HUES48 (cell line): ENCODE measurements around the gene PDLIM1.

ENCODE experiments used
- H3K27ac ChIP-seq: one replicate; pipeline ENCODE4 v1.7.0; 2013; ENCODE audit warnings: low read depth, low read length, inconsistent platforms
- H3K27me3 ChIP-seq: 2 replicates; pipeline ENCODE4 v1.6.1; 2013; ENCODE audit warnings: mild to moderate bottlenecking, low read length; ENCODE audit not compliant: control insufficient read depth, insufficient read depth
- H3K36me3 ChIP-seq: 2 replicates; pipeline ENCODE4 v1.6.1; 2013; ENCODE audit warnings: low read length; ENCODE audit not compliant: control insufficient read depth, insufficient read depth
- H3K4me1 ChIP-seq: 2 replicates; pipeline ENCODE4 v1.6.1; 2013; ENCODE audit warnings: mild to moderate bottlenecking, low read length; ENCODE audit not compliant: control insufficient read depth, insufficient read depth
- H3K4me3 ChIP-seq: 2 replicates; pipeline ENCODE4 v1.5.1; 2013; ENCODE audit warnings: mild to moderate bottlenecking, low read depth, low read length
- H3K9ac ChIP-seq: 2 replicates; pipeline ENCODE4 v1.6.1; 2013; ENCODE audit warnings: mild to moderate bottlenecking, low read depth, low read length, moderate library complexity
- H3K9me3 ChIP-seq: 2 replicates; pipeline ENCODE4 v1.6.1; 2013; ENCODE audit warnings: low read length; ENCODE audit not compliant: control insufficient read depth, insufficient read depth

The PDLIM1 gene

GRCh38 chr10:95288303-95288702 is 2.5 kb downstream of the PDLIM1 start:
- peak overlapping the region; percentile 88 for H3K4me3 ChIP-seq
- H3K27me3 ChIP-seq: peaks cover 8% of the 10 kb centered on the region
- H3K36me3 ChIP-seq: peaks cover 19% of the 10 kb centered on the region
- H3K9me3 ChIP-seq: no peaks in the 10 kb centered on the region
- H3K27ac ChIP-seq: no peak overlapping the region
- peaks cover 31% of the 10 kb centered on the region for H3K4me1 ChIP-seq
- no peak overlapping the region for H3K9ac ChIP-seq

DNA sequence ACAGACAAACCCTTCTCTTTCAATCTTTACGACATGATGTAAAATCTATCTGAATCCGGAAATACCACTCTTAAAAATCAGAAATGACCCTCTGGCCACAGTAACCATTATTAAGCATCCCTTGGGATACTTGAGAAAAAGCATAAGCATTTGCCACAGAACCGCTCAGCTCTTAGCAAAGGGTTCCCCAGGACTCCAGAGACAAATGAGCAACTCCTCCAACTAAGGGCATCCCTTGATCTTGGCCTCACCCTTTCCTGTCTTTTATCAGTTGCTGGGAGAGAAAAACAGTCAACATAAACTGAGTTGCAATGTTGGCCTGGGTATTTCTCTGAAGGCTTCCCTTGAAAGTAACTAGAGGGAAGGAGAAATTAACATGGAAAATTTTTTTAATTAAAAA is 3.5 kb downstream of the PDLIM1 start:
- H3K9ac ChIP-seq: no peak overlapping the region
- H3K27ac ChIP-seq: no peak overlapping the region
- H3K4me3 ChIP-seq: no peak overlapping the region
- H3K9me3 ChIP-seq: no peaks in the 10 kb centered on the region
- peaks cover 32% of the 10 kb centered on the region for H3K4me1 ChIP-seq
- H3K36me3 ChIP-seq: peaks cover 21% of the 10 kb centered on the region
- H3K27me3 ChIP-seq: peaks cover 7% of the 10 kb centered on the region

- peaks cover 36% of the 10 kb centered on the region for H3K4me1 ChIP-seq
- no peaks in the 10 kb centered on the region for H3K9me3 ChIP-seq
- H3K27me3 ChIP-seq: peaks cover 6% of the 10 kb centered on the region
- no peak overlapping the region for H3K27ac ChIP-seq
- no peak overlapping the region for H3K9ac ChIP-seq
- H3K4me3 ChIP-seq: no peak overlapping the region
- peaks cover 21% of the 10 kb centered on the region for H3K36me3 ChIP-seq
Measured at GRCh38 chr10:95286707-95287106, 4.1 kb downstream of the PDLIM1 start.

DNA sequence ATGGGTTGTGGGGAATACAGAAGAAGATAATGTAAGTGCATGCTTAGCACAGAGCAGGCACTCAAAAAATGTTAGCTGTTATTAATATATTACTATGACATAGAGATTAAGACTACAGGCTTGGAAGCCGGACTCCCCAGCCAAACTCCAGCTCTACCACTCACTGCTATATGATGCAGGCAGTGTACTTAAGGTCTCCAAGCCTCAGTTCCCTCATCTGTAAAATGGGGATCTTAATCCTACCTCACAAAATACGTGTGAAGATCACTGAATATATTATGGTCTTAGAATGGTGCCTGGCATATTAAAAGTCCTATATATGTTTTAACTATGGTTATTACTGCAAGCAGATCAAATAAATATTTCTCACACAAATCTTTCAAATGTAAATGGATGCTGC is 5.2 kb downstream of the PDLIM1 start:
- H3K9ac ChIP-seq: no peak overlapping the region
- H3K4me1 ChIP-seq: peaks cover 41% of the 10 kb centered on the region
- H3K4me3 ChIP-seq: no peak overlapping the region
- no peaks in the 10 kb centered on the region for H3K27me3 ChIP-seq
- peaks cover 21% of the 10 kb centered on the region for H3K36me3 ChIP-seq
- H3K27ac ChIP-seq: no peak overlapping the region
- no peaks in the 10 kb centered on the region for H3K9me3 ChIP-seq

DNA sequence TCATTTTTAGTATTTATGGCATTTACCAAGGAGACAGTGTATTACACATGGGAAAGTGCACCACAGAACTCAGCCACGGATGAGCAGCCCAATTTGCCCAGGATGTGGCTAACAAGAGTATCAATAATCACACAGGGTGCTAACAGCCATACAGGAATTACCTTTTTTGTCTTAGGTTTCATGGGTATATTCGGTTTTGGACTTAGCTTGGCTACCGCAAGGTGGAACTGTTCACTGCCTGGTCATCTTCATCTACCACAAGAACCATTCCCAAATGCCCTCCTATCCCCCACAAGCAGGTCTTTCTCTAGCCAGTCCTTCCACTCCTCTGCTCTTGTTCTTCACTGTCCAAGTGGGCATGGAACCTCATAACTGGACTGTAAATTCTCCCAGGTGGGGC is 6.0 kb downstream of the PDLIM1 start:
- Histone ChIP-seq H3K27me3 (no peaks in the 10 kb centered on the region), H3K9ac (no peak overlapping the region), H3K4me1 (peaks cover 39% of the 10 kb centered on the region), H3K36me3 (peaks cover 21% of the 10 kb centered on the region), H3K27ac (no peak overlapping the region), H3K9me3 (no peaks in the 10 kb centered on the region), H3K4me3 (no peak overlapping the region)

DNA sequence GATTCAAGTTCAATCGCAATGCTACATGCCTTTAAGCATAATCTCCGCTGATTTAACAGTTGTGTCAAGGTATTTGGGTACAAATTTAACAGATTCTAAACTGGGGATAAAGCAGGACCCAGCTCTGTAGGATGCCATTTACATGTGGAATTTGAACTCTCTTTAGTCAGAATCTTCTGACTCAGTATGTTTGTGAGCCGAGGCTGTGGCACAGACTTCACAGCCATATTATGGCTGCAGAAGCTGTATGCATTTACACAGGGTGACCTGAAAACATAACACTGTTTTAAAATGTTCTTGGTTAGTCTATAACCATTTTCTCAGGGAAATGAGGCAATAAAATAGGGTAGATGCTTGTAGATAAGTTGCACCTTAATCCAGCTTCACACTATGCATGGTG is 8.7 kb downstream of the PDLIM1 start:
- Histone ChIP-seq H3K4me1 (peaks cover 38% of the 10 kb centered on the region), H3K9ac (no peak overlapping the region), H3K36me3 (peaks cover 15% of the 10 kb centered on the region), H3K9me3 (no peaks in the 10 kb centered on the region), H3K27ac (no peak overlapping the region), H3K4me3 (no peak overlapping the region), H3K27me3 (no peaks in the 10 kb centered on the region)

DNA sequence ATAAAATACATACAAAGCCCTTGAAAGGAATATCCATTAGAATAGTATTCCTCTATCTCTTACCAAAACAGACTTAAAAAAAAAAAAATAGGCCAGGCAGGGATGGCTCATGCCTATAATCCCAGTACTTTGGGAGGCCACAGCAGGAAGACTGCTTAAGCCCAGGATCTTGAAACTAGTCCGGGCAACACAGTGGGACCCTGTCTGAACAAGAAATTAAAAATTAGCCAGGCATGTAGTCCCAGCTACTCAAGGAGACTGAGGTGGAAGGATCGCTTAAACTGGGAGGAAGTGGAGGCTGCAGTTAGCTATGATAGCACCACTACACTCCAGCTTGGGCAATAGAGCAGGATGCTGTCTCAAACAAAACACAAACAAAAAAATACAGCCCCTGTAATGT is 9.6 kb downstream of the PDLIM1 start:
- peaks cover 15% of the 10 kb centered on the region for H3K36me3 ChIP-seq
- no peak overlapping the region for H3K27ac ChIP-seq
- H3K9me3 ChIP-seq: no peaks in the 10 kb centered on the region
- H3K27me3 ChIP-seq: no peaks in the 10 kb centered on the region
- peaks cover 34% of the 10 kb centered on the region for H3K4me1 ChIP-seq
- H3K9ac ChIP-seq: no peak overlapping the region
- H3K4me3 ChIP-seq: no peak overlapping the region

- no peak overlapping the region for H3K9ac ChIP-seq
Measured at GRCh38 chr10:95280637-95281036, 10.2 kb downstream of the PDLIM1 start.

DNA sequence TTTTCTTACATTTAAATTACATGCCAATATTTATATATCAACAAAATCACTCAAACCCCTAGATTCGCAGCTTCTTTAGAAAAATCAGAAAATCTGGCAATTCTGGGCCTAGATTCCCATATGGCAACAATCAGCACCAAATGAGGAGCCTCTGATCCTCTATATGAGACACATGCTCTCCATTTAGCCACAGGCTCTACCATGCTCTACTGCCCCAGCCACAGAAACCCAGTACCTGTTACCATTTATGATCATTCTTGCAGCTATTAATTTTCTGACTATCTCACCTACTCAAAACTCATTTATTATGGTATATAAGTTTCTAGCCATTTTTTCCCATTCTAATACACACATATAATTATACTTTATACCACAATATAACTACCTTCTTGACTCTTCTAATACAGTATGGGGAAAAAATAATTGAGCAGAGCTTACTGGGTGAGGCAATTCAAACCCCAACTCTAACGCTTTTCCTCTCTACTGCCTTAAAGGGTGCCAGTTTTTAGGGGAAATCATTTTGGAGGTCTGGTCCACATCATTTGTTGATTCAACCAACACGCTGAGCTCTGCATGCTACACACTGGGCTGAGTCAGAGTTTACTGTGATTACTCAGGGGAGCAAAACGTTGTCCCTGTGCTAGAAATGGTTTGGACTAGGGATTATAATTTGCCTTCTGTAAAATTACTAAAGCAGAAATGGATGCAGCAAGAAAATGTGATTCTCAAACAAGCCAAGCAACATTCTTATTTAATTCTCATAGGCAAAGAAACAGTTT is 11.6 kb downstream of the PDLIM1 start:
- Histone ChIP-seq H3K27ac (no peak overlapping the region), H3K9me3 (no peaks in the 10 kb centered on the region), H3K27me3 (no peaks in the 10 kb centered on the region), H3K9ac (no peak overlapping the region), H3K4me3 (no peak overlapping the region), H3K4me1 (peaks cover 44% of the 10 kb centered on the region), H3K36me3 (peaks cover 5% of the 10 kb centered on the region)

More at GRCh38 chr10:95280637-95281036, 10.2 kb downstream of the PDLIM1 start:
- peaks cover 37% of the 10 kb centered on the region for H3K4me1 ChIP-seq
- no peaks in the 10 kb centered on the region for H3K9me3 ChIP-seq
- H3K4me3 ChIP-seq: no peak overlapping the region
- no peak overlapping the region for H3K27ac ChIP-seq
- H3K27me3 ChIP-seq: no peaks in the 10 kb centered on the region
- H3K36me3 ChIP-seq: peaks cover 13% of the 10 kb centered on the region

DNA sequence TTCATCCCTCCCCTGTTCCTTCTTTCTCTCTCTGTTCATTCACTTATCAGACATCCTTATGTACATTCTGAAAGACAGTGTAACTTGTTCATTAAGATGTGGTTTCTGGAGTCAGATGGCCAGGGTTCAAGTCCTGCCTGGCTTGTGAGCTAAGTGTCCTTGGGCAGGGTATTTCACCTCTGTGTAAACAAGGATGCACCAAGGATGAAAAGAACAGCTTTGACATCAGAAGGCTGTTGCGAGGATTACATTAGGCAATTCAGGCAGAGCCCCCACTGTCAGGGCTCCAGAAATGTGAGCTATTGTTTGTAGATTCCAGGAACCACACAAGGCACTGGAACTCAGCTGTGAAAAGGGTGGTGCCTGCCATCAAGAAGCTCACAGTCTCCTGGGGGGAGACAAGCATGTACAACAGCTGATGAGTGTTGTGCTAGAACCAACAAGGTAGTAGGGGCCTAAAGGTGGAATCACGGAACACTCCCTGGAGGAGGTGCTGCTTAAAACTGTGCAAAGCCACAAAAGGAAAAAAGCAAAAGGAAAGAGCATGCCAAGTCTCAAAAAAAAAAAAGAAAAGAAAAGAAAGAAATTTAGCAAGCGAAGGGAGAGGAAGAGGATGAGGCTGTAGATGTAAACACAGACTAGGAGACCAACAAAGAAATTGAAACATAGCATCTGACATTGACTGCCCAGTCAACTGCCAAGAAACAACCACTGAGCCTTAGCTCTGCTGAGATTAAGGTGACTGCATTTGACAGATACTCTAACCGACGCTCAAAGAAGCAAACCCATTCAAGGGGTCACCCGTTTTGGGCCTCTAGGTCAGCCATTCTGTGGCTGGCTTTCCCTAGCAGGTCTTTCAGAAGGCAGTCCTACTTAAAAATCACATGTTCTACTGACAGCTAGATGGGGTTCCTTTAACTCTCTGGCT is 12.5 kb downstream of the PDLIM1 start:
- Histone ChIP-seq H3K4me1 (peaks cover 52% of the 10 kb centered on the region), H3K36me3 (peaks cover 2% of the 10 kb centered on the region), H3K27ac (peak overlapping the region; percentile 23), H3K9me3 (no peaks in the 10 kb centered on the region), H3K9ac (no peak overlapping the region), H3K4me3 (no peak overlapping the region), H3K27me3 (no peaks in the 10 kb centered on the region)

DNA sequence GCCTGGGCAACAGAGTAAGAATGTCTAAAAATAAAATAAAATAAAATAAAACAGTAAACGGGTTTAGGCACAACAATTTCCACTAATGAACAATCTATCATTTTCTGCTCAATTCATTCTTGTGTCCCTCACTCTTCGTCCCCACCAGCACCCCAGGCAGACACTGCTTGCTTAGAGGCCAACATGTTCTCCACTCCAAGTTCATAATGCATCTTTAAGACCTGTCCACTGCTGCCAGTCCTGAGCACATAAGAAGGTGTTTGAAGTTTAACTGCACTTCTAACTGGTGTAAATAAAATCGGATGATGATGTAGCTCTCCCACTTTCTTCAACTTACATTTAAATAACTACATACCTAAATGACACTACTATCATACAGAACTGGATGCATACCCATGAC is 13.2 kb downstream of the PDLIM1 start:
- Histone ChIP-seq H3K27ac (no peak overlapping the region), H3K4me1 (peaks cover 54% of the 10 kb centered on the region)

More for the DNA sequence above, 13.2 kb downstream of the PDLIM1 start:
- Histone ChIP-seq H3K27me3 (no peaks in the 10 kb centered on the region), H3K36me3 (no peaks in the 10 kb centered on the region; the same call in 1 of the 2 replicates), H3K9ac (no peak overlapping the region), H3K4me3 (no peak overlapping the region), H3K9me3 (no peaks in the 10 kb centered on the region)
